HuH-7 (cell line): ENCODE data around the gene API5.

Experiments
- DNase-seq: peaks from one replicate; pipeline ENCODE4 v3.0.0; 2011; ENCODE audit warnings: low spot score

Gene API5

DNA sequence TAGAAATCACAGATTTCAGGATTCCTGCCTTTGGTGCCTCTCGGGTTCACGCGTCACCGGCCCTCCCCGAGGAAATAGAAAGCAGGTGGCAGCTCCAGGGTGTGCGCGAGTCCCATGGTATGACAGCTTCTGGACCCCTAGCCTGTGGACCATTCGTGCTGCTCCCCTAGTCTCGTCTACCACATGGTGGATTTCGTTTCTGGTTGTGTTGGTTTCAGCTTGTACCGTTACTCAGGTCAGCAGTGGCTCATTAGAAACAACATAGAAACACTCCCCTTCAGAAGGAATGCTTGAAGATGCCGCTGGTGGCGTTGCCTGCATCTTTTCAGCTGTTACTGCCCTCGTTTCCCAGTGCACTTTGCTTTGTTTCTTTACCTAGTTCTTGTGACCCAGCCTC is 47.6 kb downstream of the API5 start:
- DNase-seq, result no peak

DNA sequence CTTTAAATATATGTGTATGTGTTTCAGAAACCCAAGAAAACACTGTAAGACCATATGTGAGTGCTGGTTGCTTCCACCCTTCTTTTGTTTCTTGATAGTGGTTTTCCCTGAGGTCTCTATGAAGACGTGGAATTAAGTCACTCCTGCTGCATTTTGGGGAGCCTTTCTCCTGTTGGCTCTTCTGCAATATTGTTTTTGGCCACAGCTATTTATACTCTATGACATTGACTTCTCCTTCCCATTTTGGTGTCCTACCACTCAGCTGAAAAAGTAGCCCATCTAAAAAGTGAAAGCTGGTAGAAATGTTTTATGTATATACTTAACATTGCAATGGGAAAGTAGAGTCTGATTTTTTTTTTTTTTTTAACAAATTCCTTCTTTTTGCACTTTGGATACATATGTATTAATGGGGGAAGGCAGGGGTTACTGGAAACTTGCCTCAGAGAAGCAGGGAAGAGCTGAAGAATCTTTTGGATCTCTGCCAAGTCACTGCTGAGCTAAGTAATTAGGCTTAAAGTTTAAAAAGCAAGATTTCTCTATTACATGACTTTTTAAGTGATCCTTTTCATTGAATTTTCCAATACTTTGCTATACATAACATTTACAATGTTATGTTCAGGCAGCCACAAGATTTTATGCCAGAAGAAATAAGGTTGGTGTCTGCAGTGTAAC is 48.7 kb downstream of the API5 start:
- no peak for DNase-seq

GRCh38 chr11:43366677-43367076 is 54.9 kb downstream of the API5 start:
- no peak for DNase-seq

- DNase-seq, result no peak
Observed at GRCh38 chr11:43367382-43368178, 55.8 kb downstream of the API5 start.

DNA sequence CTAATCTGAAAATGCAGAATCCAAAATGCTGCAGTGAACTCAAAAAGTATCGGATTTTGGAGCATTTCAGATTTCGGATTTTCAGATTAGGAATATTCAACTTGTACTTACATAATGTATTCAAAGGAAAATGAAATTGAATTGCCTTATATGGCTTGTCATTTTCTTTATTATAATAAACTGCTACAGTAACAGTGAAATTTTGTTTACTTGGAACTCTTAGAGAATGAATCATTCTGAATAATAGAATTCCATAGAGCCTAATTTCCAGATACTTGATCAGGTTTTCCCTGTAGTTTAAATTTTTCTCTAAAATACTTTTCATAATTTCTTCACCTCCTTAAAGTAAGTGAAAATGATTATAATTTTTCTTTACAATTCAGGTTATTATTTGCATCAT is 64.3 kb downstream of the API5 start:
- DNase-seq, result no peak

- no peak for DNase-seq
Observed at GRCh38 chr11:43376594-43376993, 64.8 kb downstream of the API5 start.

- no peak for DNase-seq
Observed at GRCh38 chr11:43377389-43377788, 65.6 kb downstream of the API5 start.

DNA sequence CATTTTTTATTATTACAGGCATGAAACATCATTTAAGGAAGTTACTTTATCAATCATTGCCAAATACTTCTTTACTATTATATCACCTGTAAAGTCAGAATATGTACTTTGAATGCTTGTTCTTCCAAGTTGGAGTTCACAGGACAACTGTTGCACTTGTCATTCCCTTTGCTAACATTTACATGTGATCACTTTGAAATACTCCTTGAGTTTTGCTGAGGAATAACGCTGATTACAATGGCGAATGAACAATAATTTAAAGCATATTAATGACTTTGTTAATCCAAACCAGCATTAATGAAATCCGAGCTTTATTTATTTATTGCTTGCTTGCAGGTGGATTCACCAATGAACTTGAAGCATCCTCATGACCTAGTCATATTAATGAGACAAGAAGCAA is 67.1 kb downstream of the API5 start:
- no peak for DNase-seq

DNA sequence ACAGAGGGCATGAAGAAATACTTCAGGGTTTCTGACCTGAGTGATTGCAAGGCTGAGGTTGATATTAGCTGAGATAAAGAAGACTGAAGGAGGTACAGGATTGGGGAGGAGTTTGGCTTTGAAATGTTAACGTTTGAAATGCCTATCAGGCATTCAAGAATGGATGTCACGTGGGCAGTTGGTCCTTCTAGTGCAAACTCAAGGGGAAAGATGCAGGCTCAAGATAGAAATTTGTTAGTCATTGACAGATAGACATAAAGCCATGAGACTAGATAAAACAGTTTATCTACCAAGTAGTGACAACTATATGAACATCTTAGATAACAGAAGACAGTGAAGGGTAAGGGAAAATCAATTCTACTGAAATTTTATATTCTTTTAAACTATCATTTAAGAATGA is 70.0 kb downstream of the API5 start:
- no peak for DNase-seq

DNA sequence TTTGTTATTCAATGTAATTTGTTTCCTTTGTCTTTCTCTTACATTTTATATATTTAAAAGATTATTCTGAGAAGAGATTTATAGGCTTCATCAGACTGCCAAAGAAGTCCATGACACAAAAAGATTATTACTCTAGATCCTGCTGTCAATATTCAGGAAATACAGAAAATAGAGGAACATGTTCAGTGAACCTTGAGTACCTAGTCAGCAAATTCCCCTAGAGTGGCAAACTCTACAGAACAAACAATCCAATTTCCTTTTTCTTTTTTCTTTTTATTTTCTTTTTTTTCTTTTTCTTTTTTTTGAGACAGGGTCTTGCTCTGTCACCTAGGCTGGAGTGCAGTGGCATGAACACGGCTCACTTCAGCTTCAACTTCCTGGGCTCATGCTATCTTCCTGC is 70.8 kb downstream of the API5 start:
- DNase-seq, result no peak

DNA sequence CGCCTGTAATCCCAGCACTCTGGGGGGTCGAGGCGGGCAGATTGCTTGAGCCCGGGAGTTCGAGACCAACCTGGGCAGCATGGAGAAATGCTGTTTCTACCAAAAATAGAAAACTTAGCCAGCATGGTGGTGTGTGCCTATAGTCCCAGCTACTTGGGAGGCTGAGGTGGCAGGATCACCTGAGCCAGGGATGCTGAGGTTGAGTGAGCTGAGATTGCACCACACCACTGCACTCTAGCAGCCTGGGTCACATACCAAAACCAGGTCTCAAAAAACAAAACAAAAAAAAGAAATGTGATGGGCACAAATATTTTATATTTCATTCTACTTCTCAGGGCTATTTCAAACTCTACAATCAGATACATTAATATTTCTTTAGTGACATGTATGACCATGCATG is 72.6 kb downstream of the API5 start:
- no peak for DNase-seq

GRCh38 chr11:43392713-43393112 is 80.9 kb downstream of the API5 start:
- DNase-seq, result no peak

- no peak for DNase-seq
Observed at GRCh38 chr11:43393765-43394355, 82.1 kb downstream of the API5 start.
